H1 (cell line): ENCODE results near the gene MCMBP. TPM values are rescaled to one million over a fixed set of nuclear protein-coding genes. Genes with fewer than 3 reads are reported as not detected.
"Not testable (repeated sequence)": the region's sequence is repeated elsewhere in the genome, so short reads cannot be mapped to it uniquely, and the experiment has no call there.

Source experiments
- CTCF ChIA-PET: fragments of 300-600 bp; sonication (Branson Sonifier 250); formaldehyde crosslinking; loops from one replicate; lab custom pipeline; 2021; ENCODE audit not compliant: partially characterized antibody; lab: Charles Lee
- POLR2A ChIA-PET: fragments of 300-600 bp; sonication (Branson Sonifier 250); formaldehyde crosslinking; loops from one replicate; lab custom pipeline; 2021; ENCODE audit warnings: inconsistent platforms; ENCODE audit not compliant: partially characterized antibody; lab: Charles Lee
- DNase-seq, 2 experiments: peaks; one replicate each; pipeline versions ENCODE4 v3.0.0 to v3.0.0-alpha.2; 2010 to 2022; ENCODE audit warnings: low spot score in 2 of 2, low read depth in 1 of 2, mixed read lengths in 1 of 2
- FAIRE-seq: peaks from 2 replicates; lab custom pipeline; 2011; peaks lifted over from hg19 to GRCh38; lab: Jason Lieb, UNC
- H2AFZ ChIP-seq: 2 replicates; pipeline ENCODE4 v1.8.1; 2012; ENCODE audit warnings: low read length, inconsistent platforms
- H2AK5ac ChIP-seq: 2 replicates; pipeline ENCODE4 v1.6.1; 2013; ENCODE audit warnings: low read depth, low read length
- H2BK120ac ChIP-seq: replicated peaks from 2 replicates; pipeline ENCODE3; 2013; ENCODE audit warnings: low read depth, low read length, inconsistent platforms
- H2BK12ac ChIP-seq: 2 replicates; pipeline ENCODE4 v1.6.1; 2013; ENCODE audit warnings: low read depth, low read length
- H2BK15ac ChIP-seq: 2 replicates; pipeline ENCODE4 v1.6.1; 2013; ENCODE audit warnings: low read length
- H2BK20ac ChIP-seq: 2 replicates; pipeline ENCODE4 v1.6.1; 2013; ENCODE audit warnings: low read length
- H2BK5ac ChIP-seq: 2 replicates; pipeline ENCODE4 v1.6.1; 2013; ENCODE audit warnings: low read depth, low read length
- H3K14ac ChIP-seq: 2 replicates; pipeline ENCODE4 v1.6.1; 2013; ENCODE audit warnings: inconsistent platforms; ENCODE audit not compliant: insufficient read length
- H3K18ac ChIP-seq: 2 replicates; pipeline ENCODE4 v1.6.1; 2013; ENCODE audit warnings: low read length; ENCODE audit errors: extremely low read depth
- H3K23ac ChIP-seq: 2 replicates; pipeline ENCODE4 v1.6.1; 2013; ENCODE audit warnings: inconsistent platforms; ENCODE audit not compliant: insufficient read length
- H3K23me2 ChIP-seq: 2 replicates; pipeline ENCODE4 v1.6.1; 2013; ENCODE audit warnings: low read depth, low read length
- H3K27ac ChIP-seq: 2 replicates; pipeline ENCODE4 v1.6.1; 2011; ENCODE audit warnings: low read depth, low read length, inconsistent platforms
- H3K27me3 ChIP-seq, 4 experiments: replicated peaks in 1 of 4; 1 replicate in 1 of 4; 2 replicates in 3 of 4; pipeline versions ENCODE4 v1.6.1 to v1.8.1; 2011 to 2013; ENCODE audit warnings: low read length in 3 of 4, mild to moderate bottlenecking in 3 of 4, inconsistent platforms in 2 of 4, mixed read lengths in 2 of 4, moderate library complexity in 1 of 4; ENCODE audit not compliant: control insufficient read depth in 3 of 4, insufficient read depth in 3 of 4; ENCODE audit errors: extremely low read depth in 1 of 4
- H3K36me3 ChIP-seq, 4 experiments: 2 replicates each; pipeline versions ENCODE4 v1.6.1 to v1.8.1; 2011 to 2013; ENCODE audit warnings: mild to moderate bottlenecking in 4 of 4, low read length in 3 of 4, moderate library complexity in 2 of 4, control low read depth in 1 of 4, inconsistent platforms in 1 of 4; ENCODE audit not compliant: insufficient read depth in 4 of 4, control insufficient read depth in 2 of 4
- H3K4ac ChIP-seq: replicated peaks from 2 replicates; pipeline ENCODE3; 2013; ENCODE audit warnings: low read length, low read depth, mixed read lengths, inconsistent platforms; ENCODE audit not compliant: insufficient read length
- H3K4me1 ChIP-seq, 4 experiments: replicated peaks in 1 of 4; 1 replicate in 1 of 4; 2 replicates in 3 of 4; pipeline versions ENCODE4 v1.6.1 to v1.8.1; 2011 to 2013; ENCODE audit warnings: low read length in 3 of 4, inconsistent platforms in 2 of 4, mixed read lengths in 1 of 4; ENCODE audit not compliant: insufficient read depth in 4 of 4, control insufficient read depth in 3 of 4
- H3K4me2 ChIP-seq, 2 experiments: 2 replicates each; pipeline versions ENCODE4 v1.6.1 to v1.8.1; 2011 to 2013; ENCODE audit warnings: low read depth in 2 of 2, low read length in 2 of 2, control low read depth in 1 of 2, inconsistent platforms in 1 of 2, mild to moderate bottlenecking in 1 of 2; ENCODE audit not compliant: insufficient read depth in 1 of 2
- H3K4me3 ChIP-seq, 4 experiments: fragments of 200-600, 300-600 bp in 1 of 4; sonication (generic), shearing (Covaris generic), sonication (Bioruptor Twin) in 1 of 4; 2 replicates each; pipeline versions ENCODE4 v1.5.1 to v1.8.1; 2011 to 2016; ENCODE audit warnings: low read length in 4 of 4, low read depth in 3 of 4, control low read depth in 2 of 4, inconsistent platforms in 2 of 4, mild to moderate bottlenecking in 2 of 4, mixed read lengths in 1 of 4, moderate library complexity in 1 of 4; ENCODE audit not compliant: insufficient read depth in 2 of 4; ENCODE audit errors: extremely low read depth in 1 of 4
- H3K56ac ChIP-seq: replicated peaks from 2 replicates; pipeline ENCODE3; 2013; ENCODE audit warnings: low read depth, mild to moderate bottlenecking, mixed read lengths, low read length, inconsistent platforms; ENCODE audit not compliant: insufficient read length
- H3K79me1 ChIP-seq: 2 replicates; pipeline ENCODE4 v1.6.1; 2013; ENCODE audit warnings: low read depth, low read length, control low read depth
- H3K79me2 ChIP-seq, 2 experiments: 2 replicates each; pipeline versions ENCODE4 v1.6.1 to v1.8.1; 2012 to 2013; ENCODE audit warnings: low read length in 2 of 2, mild to moderate bottlenecking in 2 of 2, inconsistent platforms in 1 of 2; ENCODE audit not compliant: insufficient read depth in 2 of 2, control insufficient read depth in 1 of 2
- H3K9ac ChIP-seq, 4 experiments: replicated peaks in 1 of 4; 1 replicate in 1 of 4; 2 replicates in 3 of 4; pipeline versions ENCODE4 v1.6.1 to v1.8.1; 2011 to 2013; ENCODE audit warnings: low read depth in 3 of 4, low read length in 3 of 4, control low read depth in 2 of 4, mild to moderate bottlenecking in 2 of 4, moderate library complexity in 2 of 4, inconsistent platforms in 1 of 4; ENCODE audit errors: extremely low read depth in 1 of 4
- H3K9me3 ChIP-seq, 2 experiments: 2 replicates each; pipeline versions ENCODE4 v1.6.1 to v1.8.1; 2012 to 2013; ENCODE audit warnings: mild to moderate bottlenecking in 2 of 2, moderate library complexity in 2 of 2, control low read depth in 1 of 2, inconsistent platforms in 1 of 2, low read depth in 1 of 2, low read length in 1 of 2, mixed read lengths in 1 of 2; ENCODE audit not compliant: insufficient read depth in 2 of 2
- H4K20me1 ChIP-seq, 2 experiments: replicated peaks in 1 of 2; 2 replicates each; pipeline versions ENCODE3 to v1.8.1; 2011 to 2013; ENCODE audit warnings: inconsistent platforms in 2 of 2, low read length in 2 of 2, mild to moderate bottlenecking in 1 of 2; ENCODE audit not compliant: insufficient read depth in 2 of 2, control insufficient read depth in 1 of 2
- H4K5ac ChIP-seq: 2 replicates; pipeline ENCODE4 v1.6.1; 2013; ENCODE audit warnings: low read length, low read depth, mixed read lengths, inconsistent platforms; ENCODE audit not compliant: insufficient read length
- H4K8ac ChIP-seq: 2 replicates; pipeline ENCODE4 v1.8.0; 2013; ENCODE audit warnings: mild to moderate bottlenecking, moderate library complexity, low read length, inconsistent platforms; ENCODE audit not compliant: insufficient read depth; ENCODE audit errors: extremely low read depth
- H4K91ac ChIP-seq: replicated peaks from 2 replicates; pipeline ENCODE3; 2013; ENCODE audit warnings: low read length, mixed read lengths, inconsistent platforms; ENCODE audit not compliant: insufficient read length
- WGBS, 2 experiments: shearing (Covaris generic) in 1 of 2; methylation state at CpG; one replicate each; pipeline versions ENCODE4 v1.1.6 to v1.1.7; 2013 to 2015; ENCODE audit warnings: low lambda C conversion rate in 2 of 2, mixed read lengths in 2 of 2, inconsistent platforms in 1 of 2, low coverage in 1 of 2, missing lambda C conversion rate in 1 of 2; ENCODE audit not compliant: insufficient replicate concordance in 2 of 2, insufficient coverage in 1 of 2, insufficient read length in 1 of 2; ENCODE audit errors: extremely low coverage in 1 of 2, missing lambda C conversion rate in 1 of 2; 5-methylcytosine and 5-hydroxymethylcytosine counted together
- polyA plus RNA-seq, 7 experiments: library from polyadenylated mRNA; depleted of rRNA in 3 of 7; stranded (reverse) in 5 of 7; unstranded in 2 of 7; fragments of >200 nt in 5 of 7; fragments of 200-250 nt in 2 of 7; gene quantifications; 1 replicate in 5 of 7; 2 replicates in 1 of 7; 4 replicates in 1 of 7; pipeline versions ENCODE4 v1.2.1 to v1.2.3, GENCODE V29; 2011 to 2013; ENCODE audit warnings: missing spikeins in 2 of 7, mixed read lengths in 2 of 7
- total RNA-seq: library from RNA; stranded (reverse); fragmentation: NEBNext Ultra II Directional; extraction: Animal tissue kit (Norgen Biotek cat#: 25700); gene quantifications from 2 replicates; pipeline ENCODE4 v1.2.1, GENCODE V29; 2021

MCMBP gene
- total and polyA plus RNA-seq, 2 of the 8 experiments (the other 6 are each of a cell fraction or from before 2014, with no cell fraction given): 67.3 to 81.7 TPM

DNA sequence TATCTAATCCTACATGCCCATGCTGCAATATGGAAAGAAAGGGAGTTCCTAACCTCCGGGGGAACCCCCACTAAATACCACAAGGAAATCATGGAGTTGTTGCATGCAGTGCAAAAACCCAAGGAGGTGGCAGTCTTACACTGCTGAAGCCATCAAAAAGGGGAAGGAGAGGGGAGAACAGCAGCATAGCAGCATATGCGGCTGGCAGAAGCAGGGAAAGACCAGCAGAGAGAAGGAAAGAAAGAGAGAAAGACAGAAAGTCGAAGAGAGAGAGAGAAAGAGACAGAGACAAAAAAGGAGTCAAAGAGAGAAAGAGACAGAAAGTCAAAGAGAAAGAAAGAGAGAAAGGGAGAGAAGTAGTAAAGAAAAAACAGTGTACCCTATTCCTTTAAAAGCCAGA is 16.1 kb upstream of the MCMBP start:
- H3K4ac ChIP-seq, H4K8ac ChIP-seq, DNase-seq, FAIRE-seq, H3K79me1 ChIP-seq, H3K4me3 ChIP-seq, H2BK5ac ChIP-seq, H2BK20ac ChIP-seq, H3K27me3 ChIP-seq, H3K4me1 ChIP-seq, H3K4me2 ChIP-seq, CTCF ChIA-PET, H3K9me3 ChIP-seq, H3K18ac ChIP-seq, H3K23ac ChIP-seq, H3K14ac ChIP-seq, H3K36me3 ChIP-seq, H4K20me1 ChIP-seq, H3K56ac ChIP-seq, H2AK5ac ChIP-seq, H4K5ac ChIP-seq, H2BK15ac ChIP-seq, H3K23me2 ChIP-seq, H4K91ac ChIP-seq, H3K27ac ChIP-seq, H3K9ac ChIP-seq, H2AFZ ChIP-seq, H2BK120ac ChIP-seq, H2BK12ac ChIP-seq: not testable (repeated sequence)
- WGBS, 2 experiments: 92% methylated on average over 3 of the region's 3 CpGs; no CpG with 5 or more reads in 1 of the 2 experiments
- POLR2A ChIA-PET: interaction anchor here (1.1 kb wide), 1 partner anchor 15 kb away, joined by 3 read pairs; no protein-coding TSS in a partner anchor
- peaks cover 8 to 11% of the 10 kb centered on the region in 2 experiments for H3K79me2 ChIP-seq

DNA sequence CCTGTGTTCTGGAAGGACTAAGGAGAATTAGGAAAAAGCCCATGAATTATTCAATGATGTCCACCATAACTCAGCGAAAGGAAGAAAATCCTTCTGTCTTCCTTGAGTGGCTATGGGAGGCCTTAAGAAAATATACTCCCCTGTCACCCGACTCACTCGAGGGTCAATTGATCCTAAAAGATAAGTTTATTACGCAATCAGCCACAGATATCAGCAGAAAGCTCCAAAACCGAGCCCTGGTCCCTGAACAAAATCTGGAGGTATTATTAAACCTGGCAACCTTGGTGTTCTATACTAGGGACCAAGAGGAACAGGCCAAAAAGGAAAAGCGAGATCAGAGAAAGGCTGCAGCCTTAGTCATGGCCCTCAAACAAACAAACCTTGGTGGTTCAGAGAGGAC is 13.4 kb upstream of the MCMBP start:
- H3K23ac ChIP-seq, H3K27ac ChIP-seq, H3K4me3 ChIP-seq, H3K18ac ChIP-seq, H3K4ac ChIP-seq, H2BK15ac ChIP-seq, H4K5ac ChIP-seq, H2AK5ac ChIP-seq, H3K4me1 ChIP-seq, H2BK120ac ChIP-seq, H3K23me2 ChIP-seq, H4K91ac ChIP-seq, H2AFZ ChIP-seq, H3K9me3 ChIP-seq, H2BK20ac ChIP-seq, H3K27me3 ChIP-seq, H3K9ac ChIP-seq, H4K8ac ChIP-seq, H2BK12ac ChIP-seq, H3K4me2 ChIP-seq, H3K79me2 ChIP-seq, DNase-seq, H3K36me3 ChIP-seq, POLR2A ChIA-PET, H2BK5ac ChIP-seq, H3K56ac ChIP-seq, H3K14ac ChIP-seq, H3K79me1 ChIP-seq, H4K20me1 ChIP-seq, FAIRE-seq: not testable (repeated sequence)
- CTCF ChIA-PET: interaction anchor here (1.5 to 1.6 kb wide), 2 partner anchors 10 to 242 kb away, joined by 4 read pairs; no protein-coding TSS in a partner anchor
- WGBS, 2 experiments: 86% methylated on average over 6 of the region's 6 CpGs; no CpG with 5 or more reads in 1 of the 2 experiments
